WERI-Rb-1 (cell line): ENCODE data around the gene PRLHR.

Experiments
- DNase-seq: peaks from one replicate; pipeline ENCODE4 v3.0.0-alpha.2; 2020
- H3K27ac ChIP-seq: fragments of 250-450 bp; sonication (Bioruptor Pico); 2 replicates; pipeline ENCODE4 v1.5.1; 2020; ENCODE audit warnings: mild to moderate bottlenecking, moderate library complexity
- H3K27me3 ChIP-seq: fragments of 250-450 bp; sonication (Bioruptor Pico); 2 replicates; pipeline ENCODE4 v1.5.1; 2021; ENCODE audit warnings: mild to moderate bottlenecking, low read depth, moderate library complexity; ENCODE audit not compliant: insufficient read depth, severe bottlenecking
- H3K36me3 ChIP-seq: fragments of 250-450 bp; sonication (Bioruptor Pico); 2 replicates; pipeline ENCODE4 v1.5.1; 2020; ENCODE audit warnings: mild to moderate bottlenecking, moderate library complexity
- H3K4me3 ChIP-seq: 2 replicates; pipeline ENCODE4 v1.5.1; 2011; ENCODE audit warnings: low read depth, mild to moderate bottlenecking, control low read depth, low read length
- H3K9me3 ChIP-seq: fragments of 250-450 bp; sonication (Bioruptor Pico); 2 replicates; pipeline ENCODE4 v1.5.1; 2021; ENCODE audit warnings: mild to moderate bottlenecking, moderate library complexity; ENCODE audit not compliant: severe bottlenecking
- CTCF ChIP-seq: IDR thresholded peaks from 2 replicates; pipeline ENCODE4 v1.5.1; 2011; ENCODE audit warnings: low read depth, mild to moderate bottlenecking, control low read depth, inconsistent platforms, low read length

PRLHR gene

GRCh38 chr10:118595598-118596425 lies at the start of gene PRLHR:
Gene PRLHR (minus strand): TSS chr10:118595648. CDS start chr10:118595244, 404 bp downstream.
- Histone ChIP-seq H3K27me3 (no peaks in the 10 kb centered on the region), H3K4me3 (peak within 1 kb of the TSS; percentile 66), H3K27ac (peak within 1 kb of the TSS; percentile 16; the same call in 1 of the 2 replicates), H3K9me3 (no peaks in the 10 kb centered on the region), H3K36me3 (no peaks in the 10 kb centered on the region; the same call in 1 of the 2 replicates)
- peak; percentile 87 for DNase-seq
- peak; percentile 15; the same call in 1 of the 2 replicates for TF ChIP-seq CTCF

GRCh38 chr10:118642228-118642627 lies 46.8 kb upstream of the PRLHR start:
- no peaks in the 10 kb centered on the region for H3K36me3 ChIP-seq
- H3K9me3 ChIP-seq = no peaks in the 10 kb centered on the region
- no peak for TF ChIP-seq CTCF
- DNase-seq = no peak
- no peaks in the 10 kb centered on the region for H3K27me3 ChIP-seq
- H3K4me3 ChIP-seq = no peak overlapping the region
- no peak overlapping the region for H3K27ac ChIP-seq

- Histone ChIP-seq H3K4me3 (no peak overlapping the region), H3K9me3 (no peaks in the 10 kb centered on the region), H3K36me3 (no peaks in the 10 kb centered on the region), H3K27me3 (no peaks in the 10 kb centered on the region), H3K27ac (no peak overlapping the region)
- no peak for DNase-seq
- TF ChIP-seq CTCF = no peak
Observed at GRCh38 chr10:118638680-118639079, 43.2 kb upstream of the PRLHR start.

GRCh38 chr10:118635674-118636402 lies 40.4 kb upstream of the PRLHR start:
- H3K9me3 ChIP-seq = no peaks in the 10 kb centered on the region
- H3K4me3 ChIP-seq = no peak overlapping the region
- TF ChIP-seq CTCF = no peak

GRCh38 chr10:118633786-118634185 lies 38.3 kb upstream of the PRLHR start:
- Histone ChIP-seq H3K27ac (no peak overlapping the region), H3K27me3 (peaks cover 10% of the 10 kb centered on the region), H3K4me3 (no peak overlapping the region), H3K36me3 (no peaks in the 10 kb centered on the region), H3K9me3 (no peaks in the 10 kb centered on the region)
- no peak for TF ChIP-seq CTCF
- DNase-seq = no peak

More at GRCh38 chr10:118635674-118636402, 40.4 kb upstream of the PRLHR start:
- H3K27me3 ChIP-seq = peaks cover 5% of the 10 kb centered on the region
- peak; percentile 39 for DNase-seq
- no peaks in the 10 kb centered on the region for H3K36me3 ChIP-seq
- no peak overlapping the region for H3K27ac ChIP-seq
